Mononuclear cell (primary cell): Measurements from ENCODE around the gene NPHS1. TPM values are rescaled to one million over a fixed set of nuclear protein-coding genes. Genes with fewer than 3 reads are reported as not detected.
"Not testable (repeated sequence)": the region's sequence is repeated elsewhere in the genome, so short reads cannot be mapped to it uniquely, and the experiment has no call there.

Experiments used
- H3K27me3 ChIP-seq: 2 replicates; pipeline ENCODE4 v1.6.0; 2011; ENCODE audit warnings: low read length, control low read depth; ENCODE audit not compliant: insufficient read depth
- H3K4me1 ChIP-seq: 2 replicates; pipeline ENCODE4 v1.5.1; 2011; ENCODE audit warnings: mild to moderate bottlenecking, low read length, control low read depth; ENCODE audit not compliant: insufficient read depth
- H3K4me3 ChIP-seq: 2 replicates; pipeline ENCODE4 v1.5.1; 2011; ENCODE audit warnings: mild to moderate bottlenecking, low read length, moderate library complexity
- H3K9me3 ChIP-seq: 2 replicates; pipeline ENCODE4 v1.5.1; 2011; ENCODE audit warnings: low read depth, mild to moderate bottlenecking, control low read depth, low read length
- total RNA-seq: library from RNA; depleted of rRNA; stranded (reverse); fragments of >200 nt; gene quantifications from one replicate; pipeline ENCODE4 v1.2.3, GENCODE V29; 2012

Gene NPHS1
- total RNA-seq, 1 donor = not detected

DNA sequence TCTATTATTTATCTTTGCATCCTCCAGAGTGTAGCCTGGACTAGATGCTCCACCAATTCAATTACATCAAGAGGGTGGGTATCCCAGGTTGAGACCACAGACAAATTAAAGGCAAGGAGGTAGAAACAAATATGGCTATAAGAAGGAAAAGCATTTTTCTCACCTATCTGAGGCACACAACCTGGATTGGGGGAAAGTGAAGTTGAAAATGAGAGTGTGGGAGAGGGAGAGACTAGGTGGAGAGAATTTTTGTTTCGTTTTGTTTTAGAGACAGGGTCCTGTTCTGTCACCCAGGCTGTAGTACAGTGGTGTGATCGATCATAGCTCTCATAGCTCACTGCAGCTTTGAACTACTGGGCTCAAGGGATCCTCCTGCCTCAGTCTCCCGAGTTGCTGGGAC is 33.9 kb downstream of the NPHS1 start:
- Histone ChIP-seq H3K4me3 (no peak overlapping the region), H3K9me3 (no peaks in the 10 kb centered on the region), H3K4me1 (no peaks in the 10 kb centered on the region), H3K27me3 (peaks cover 3% of the 10 kb centered on the region)

DNA sequence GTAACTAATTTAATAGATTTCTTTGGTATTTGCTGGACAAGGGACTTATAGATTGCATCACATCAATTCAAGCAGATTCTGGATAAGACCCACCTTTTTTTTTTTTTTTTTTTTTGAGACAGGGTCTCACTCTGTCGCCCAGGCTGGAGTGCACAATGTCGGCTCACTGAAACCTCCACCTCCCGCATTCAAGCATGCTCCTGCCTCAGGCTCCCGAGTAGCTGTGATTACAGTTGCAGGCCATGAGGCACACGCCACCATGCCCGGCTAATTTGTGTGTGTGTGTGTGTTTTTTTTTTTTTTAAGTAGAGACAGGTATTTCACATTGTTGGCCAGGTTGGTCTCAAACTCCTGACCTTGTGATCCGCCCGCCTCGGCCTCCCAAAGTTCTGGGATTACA is 35.5 kb downstream of the NPHS1 start:
- Histone ChIP-seq H3K27me3 (peaks cover 3% of the 10 kb centered on the region), H3K9me3 (no peaks in the 10 kb centered on the region), H3K4me3 (no peak overlapping the region), H3K4me1 (no peaks in the 10 kb centered on the region)

DNA sequence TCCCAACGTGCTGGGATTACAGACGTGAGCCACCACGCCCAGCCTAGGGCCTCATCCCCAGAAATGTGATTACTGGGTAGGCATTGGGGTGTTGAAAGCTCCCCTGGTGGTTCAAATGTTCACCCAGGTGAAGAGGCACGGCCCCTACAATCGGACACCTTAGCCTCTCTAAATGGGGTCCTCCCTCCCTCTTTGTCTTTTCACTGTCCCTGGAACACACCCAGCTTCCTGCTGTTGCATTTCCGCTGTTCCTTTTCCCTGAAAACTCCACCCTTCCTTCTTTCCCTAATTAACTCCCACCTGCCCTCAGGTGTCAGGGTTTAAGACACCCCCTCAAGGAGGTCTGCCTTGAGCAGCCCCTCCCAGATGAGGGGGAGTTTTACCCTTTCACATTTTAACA is 36.0 kb downstream of the NPHS1 start:
- H3K27me3 ChIP-seq = peaks cover 3% of the 10 kb centered on the region
- H3K4me3 ChIP-seq = no peak overlapping the region
- no peaks in the 10 kb centered on the region for H3K4me1 ChIP-seq
- no peaks in the 10 kb centered on the region for H3K9me3 ChIP-seq

- Histone ChIP-seq H3K4me1 (no peaks in the 10 kb centered on the region), H3K27me3 (no peaks in the 10 kb centered on the region), H3K9me3 (no peaks in the 10 kb centered on the region), H3K4me3 (no peak overlapping the region)
These were observed 39.0 kb downstream of the NPHS1 start for GRCh38 chr19:35813043-35813890.

DNA sequence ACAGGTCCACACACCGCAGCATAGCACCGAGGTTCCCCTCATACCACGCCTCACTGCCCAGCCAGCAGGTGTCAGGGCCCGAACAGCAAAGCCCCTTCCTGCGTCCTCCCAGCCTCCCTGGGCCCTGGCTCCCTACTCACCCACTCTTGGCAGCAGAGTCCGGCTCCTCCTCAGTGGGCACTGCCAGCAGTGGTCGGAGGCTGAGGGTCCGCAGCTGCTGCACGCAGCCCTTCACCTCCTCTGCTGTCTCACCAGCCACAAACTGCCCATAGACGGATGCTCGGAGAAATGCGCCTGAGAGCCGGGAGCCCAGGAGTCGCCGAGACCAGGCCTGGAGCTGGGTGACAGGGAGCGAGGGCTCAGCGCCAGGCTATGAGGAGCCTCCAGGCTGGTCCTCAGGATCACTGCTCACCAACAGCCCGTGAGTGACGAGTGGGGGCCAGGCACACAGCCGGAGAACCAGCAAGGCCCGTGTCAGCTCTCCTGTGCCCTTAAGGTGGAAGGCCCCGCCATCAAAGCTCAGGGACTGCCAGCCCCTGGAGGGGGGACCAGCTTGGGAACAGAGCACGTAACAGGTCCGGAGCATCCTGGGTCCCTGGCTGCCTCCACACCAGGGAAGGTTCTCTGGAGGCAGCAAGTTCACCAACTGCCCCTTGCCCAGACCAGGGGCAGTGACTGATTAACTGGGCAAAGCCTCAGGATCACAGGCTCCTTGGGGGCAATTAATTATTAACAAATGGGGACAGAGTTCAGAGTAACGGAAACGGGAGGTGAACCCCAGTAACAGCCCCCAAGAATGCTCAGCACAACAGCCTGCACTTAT is 39.9 kb downstream of the NPHS1 start, which contains the start of gene PRODH2:
Gene PRODH2, minus strand, starts transcription at position 626 of the 823 bp plus-strand sequence. Its CDS starts 40 bp downstream, at position 586.
- no peak within 1 kb of the TSS for H3K4me3 ChIP-seq
- H3K4me1 ChIP-seq = no peaks in the 10 kb centered on the region

DNA sequence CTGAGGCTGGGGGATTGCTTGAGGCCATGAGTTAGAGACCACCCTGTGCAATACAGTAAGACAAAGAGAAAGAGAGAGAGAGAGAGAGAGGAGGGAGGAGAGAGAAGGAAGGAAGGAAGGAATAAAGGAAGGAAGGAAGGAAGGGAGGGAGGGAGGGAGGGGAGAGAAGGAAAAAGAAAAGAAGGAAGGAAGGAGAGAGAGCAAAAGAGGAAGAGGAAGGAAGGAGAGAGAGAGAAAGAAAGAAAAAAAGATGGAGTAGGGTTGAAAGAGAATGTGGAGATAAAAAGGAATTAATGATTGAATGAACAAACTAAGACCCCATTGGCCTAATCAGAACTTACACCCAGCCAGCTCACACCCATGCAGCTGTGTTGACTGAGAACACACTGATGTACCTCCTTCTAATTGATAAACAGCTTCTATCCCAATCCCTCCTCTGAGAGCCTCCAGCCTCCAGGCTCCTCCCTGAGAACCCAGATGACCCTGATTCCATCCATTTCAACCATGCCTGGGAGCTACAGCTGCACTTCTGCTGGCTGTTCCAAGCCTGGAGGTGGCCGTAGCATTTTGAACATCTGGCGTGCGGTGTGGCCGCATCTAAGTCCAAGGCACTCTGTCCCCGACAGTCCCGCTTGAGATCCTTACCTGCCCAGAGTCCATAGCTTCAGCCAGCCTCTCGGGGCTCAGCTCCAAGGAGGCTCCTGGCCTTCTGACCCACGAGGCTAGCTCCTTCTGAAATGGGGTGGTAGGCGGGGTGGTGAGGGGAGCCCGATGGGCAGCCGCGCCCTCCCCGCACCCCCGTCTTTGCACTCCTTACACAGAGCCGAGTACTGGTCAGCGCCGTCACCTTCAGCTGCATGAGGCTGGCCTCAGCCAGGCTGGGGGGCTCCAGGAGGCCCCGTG is 40.7 kb downstream of the NPHS1 start:
- no peaks in the 10 kb centered on the region for H3K9me3 ChIP-seq

More for the DNA sequence above, 39.9 kb downstream of the NPHS1 start, which contains the start of gene PRODH2:
- Histone ChIP-seq H3K9me3 (no peaks in the 10 kb centered on the region), H3K27me3 (no peaks in the 10 kb centered on the region)

DNA sequence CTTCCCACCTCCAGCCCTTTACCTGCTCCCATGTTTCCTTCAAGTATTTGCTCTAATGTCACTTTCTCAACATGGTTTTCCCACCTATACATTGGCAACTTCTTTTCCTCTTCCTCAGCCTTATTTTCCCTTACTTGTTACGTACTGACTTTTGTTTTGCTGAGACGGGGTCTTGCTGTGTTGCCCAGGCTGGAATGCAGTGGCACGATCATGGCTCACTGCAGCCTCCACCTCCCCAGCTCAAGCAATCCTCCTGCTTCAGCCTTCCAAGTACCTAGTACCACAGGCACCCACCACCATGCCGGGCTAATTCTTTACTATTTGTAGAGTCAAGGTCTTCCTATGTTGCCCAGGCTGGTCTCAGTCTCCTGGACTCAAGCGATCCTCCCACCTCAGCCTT is 44.7 kb downstream of the NPHS1 start:
- H3K4me1 ChIP-seq = peaks cover 7% of the 10 kb centered on the region
- no peak overlapping the region for H3K4me3 ChIP-seq
- no peaks in the 10 kb centered on the region for H3K9me3 ChIP-seq
- no peaks in the 10 kb centered on the region for H3K27me3 ChIP-seq

More for the DNA sequence above, 40.7 kb downstream of the NPHS1 start:
- Histone ChIP-seq H3K27me3 (no peaks in the 10 kb centered on the region), H3K4me1 (no peaks in the 10 kb centered on the region), H3K4me3 (no peak overlapping the region)

DNA sequence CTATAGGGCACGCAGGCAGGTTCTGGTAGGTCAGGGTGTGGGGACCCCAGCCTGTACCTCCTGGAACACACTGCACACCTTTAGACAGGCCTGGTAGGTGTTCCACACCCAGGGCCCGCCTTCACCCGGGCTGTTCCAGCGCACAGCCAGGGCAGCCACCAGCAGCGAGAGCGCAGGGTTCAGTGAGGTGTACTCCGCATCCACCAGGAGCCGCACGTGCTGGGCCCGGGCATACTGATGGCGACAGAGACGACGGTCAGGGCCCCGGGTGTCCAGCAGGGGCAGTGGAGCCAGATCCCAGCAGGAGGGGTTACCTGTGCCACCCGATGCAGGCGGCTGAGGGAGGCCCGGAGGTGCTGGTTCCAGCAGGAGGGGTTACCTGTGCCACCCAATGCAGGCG is 45.7 kb downstream of the NPHS1 start:
- Histone ChIP-seq H3K4me3 (no peak overlapping the region), H3K4me1 (peaks cover 7% of the 10 kb centered on the region), H3K27me3 (no peaks in the 10 kb centered on the region), H3K9me3 (no peaks in the 10 kb centered on the region)

DNA sequence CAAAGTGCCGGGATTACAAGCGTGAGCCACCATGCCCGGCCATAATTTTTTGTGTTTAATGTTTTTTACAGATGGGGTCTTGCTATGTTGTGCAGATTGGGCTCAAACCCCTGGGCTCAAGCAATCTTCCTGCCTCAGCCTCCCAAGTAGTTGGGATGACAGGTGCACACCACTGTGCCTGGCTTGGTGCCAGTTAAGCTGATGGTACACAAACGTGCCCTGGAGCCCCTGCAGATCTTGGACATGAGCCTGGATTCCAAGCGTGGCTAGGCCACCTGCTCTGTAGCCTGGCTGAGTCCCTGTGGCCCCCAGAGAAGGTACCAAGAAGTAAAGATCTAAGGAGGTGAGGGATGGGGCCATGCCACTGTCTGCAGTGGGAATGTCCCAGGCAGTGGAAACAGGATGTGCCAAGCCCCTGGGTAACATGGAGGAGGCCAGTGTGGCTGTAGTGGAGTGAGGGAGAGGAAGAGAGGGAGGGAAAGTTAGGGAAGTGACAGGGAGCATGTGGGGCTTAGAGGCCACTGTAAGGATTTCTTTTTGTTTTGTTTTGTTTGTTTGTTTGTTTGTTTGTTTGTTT is 46.7 kb downstream of the NPHS1 start:
- H3K27me3 ChIP-seq = no peaks in the 10 kb centered on the region
- H3K9me3 ChIP-seq = no peaks in the 10 kb centered on the region
- no peak overlapping the region for H3K4me3 ChIP-seq
- peaks cover 7% of the 10 kb centered on the region for H3K4me1 ChIP-seq

DNA sequence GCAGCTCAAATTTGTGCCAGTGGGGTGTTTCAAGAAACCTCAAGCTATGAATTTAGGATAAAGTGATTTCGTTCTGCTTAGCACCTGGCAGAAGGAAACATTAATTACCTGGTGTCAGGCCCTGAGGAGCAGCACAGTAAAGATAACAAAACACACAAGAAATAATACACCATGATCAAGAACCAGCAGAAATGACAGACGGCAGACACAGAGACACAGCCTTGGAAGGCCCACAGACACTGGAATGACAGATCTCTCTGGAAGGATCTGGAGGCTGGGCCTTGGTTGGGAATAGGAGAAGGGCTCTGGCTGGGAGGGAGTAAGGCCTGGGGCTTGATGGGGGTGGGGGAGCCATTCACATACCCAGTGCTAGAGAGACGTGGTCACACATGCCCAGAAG is 50.5 kb downstream of the NPHS1 start:
- no peaks in the 10 kb centered on the region for H3K9me3 ChIP-seq
- H3K4me1 ChIP-seq = peaks cover 7% of the 10 kb centered on the region
- H3K4me3 ChIP-seq = no peak overlapping the region
- H3K27me3 ChIP-seq = peaks cover 1% of the 10 kb centered on the region

DNA sequence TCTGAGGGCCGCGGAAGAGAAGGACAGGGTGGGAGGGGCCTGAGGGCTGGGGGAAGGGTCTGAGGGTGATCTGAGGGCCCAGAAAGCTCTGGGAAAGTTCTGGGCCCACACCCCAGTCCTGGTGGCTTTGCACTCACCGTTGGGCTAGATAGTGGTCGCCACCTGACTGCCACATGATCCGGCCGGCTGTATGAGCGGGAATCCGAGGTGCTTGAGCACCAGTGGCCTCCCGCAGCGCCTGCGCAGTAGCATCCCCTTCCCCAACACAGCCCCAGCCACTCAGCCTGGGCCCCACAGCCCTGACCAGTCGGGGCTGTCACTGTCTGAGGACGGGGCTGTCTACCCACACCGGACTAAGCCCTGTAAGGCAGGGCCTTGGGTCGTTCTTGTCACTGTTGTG is 54.6 kb downstream of the NPHS1 start:
- no peaks in the 10 kb centered on the region for H3K4me1 ChIP-seq
- no peak overlapping the region for H3K4me3 ChIP-seq
- no peaks in the 10 kb centered on the region for H3K9me3 ChIP-seq
- peaks cover 6% of the 10 kb centered on the region for H3K27me3 ChIP-seq

DNA sequence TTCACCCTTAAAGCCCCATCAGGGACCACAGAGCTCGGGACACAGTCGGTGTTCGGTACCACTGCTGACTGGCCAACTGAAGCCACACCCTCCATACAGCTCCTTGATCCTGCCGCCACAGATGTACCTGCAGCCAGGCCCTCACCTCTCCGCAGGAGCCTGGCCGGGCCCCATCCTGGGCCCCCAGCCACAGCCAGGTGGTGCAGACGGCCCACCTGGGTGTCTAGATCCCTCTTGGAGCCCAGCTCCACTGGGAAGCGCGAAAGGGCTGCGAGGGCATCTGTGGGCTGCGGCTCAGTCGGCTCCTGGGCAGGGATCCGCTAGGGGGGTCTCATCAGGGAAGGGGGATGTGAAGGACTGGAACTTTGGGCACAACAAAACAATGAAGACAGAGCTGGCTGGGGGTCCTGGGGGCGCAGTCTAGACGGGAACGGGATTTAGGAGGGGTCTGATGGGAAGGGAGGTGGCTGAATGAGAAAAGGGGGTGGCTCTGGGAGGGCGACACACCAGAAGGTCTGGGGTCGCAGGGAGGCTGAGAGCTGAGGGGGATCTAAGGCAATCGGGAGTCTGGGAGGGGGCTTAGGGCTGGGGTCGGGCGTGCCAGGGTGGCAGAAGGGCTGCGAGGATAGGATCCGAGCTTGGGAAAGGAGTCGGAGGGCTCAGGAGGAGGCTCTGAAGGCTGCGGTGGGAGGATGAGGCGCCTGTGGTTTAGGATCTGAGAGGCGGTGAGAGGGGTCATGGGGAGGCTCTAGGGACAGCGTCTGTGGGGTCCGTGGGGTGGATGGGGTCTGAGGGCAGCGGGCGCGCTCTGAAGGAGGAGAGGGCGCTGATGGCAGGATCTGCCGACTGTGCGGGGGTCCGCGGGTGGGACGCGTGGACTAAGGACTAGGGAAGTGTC is 55.4 kb downstream of the NPHS1 start:
- Histone ChIP-seq H3K9me3 (no peaks in the 10 kb centered on the region), H3K4me1 (no peaks in the 10 kb centered on the region), H3K4me3 (no peak overlapping the region), H3K27me3 (peaks cover 6% of the 10 kb centered on the region)

DNA sequence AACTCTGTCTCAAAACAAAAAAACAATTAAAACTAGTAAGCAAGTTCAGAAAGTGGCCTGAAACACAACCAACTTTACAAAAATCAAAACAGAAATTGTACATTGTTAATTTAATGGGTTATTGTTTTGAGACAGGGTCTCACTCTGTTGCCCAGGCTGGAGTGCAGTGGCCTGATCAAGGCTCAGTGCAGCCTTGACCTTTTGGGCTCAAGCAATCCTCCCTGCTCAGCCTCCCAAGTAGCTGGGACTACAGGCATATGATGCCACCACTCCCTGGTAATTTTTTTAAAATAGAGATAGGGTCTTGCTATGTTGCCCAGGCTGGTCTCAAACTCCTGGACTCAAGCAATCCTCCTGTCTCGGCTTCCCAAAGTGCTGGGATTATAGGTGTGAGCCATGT is 56.7 kb downstream of the NPHS1 start:
- H3K9me3 ChIP-seq, H3K4me3 ChIP-seq, H3K4me1 ChIP-seq, H3K27me3 ChIP-seq: not testable (repeated sequence)
